Measurements from ENCODE around the gene WDR73.

The WDR73 gene

GRCh38 chr15:84669726-84670125 is 15.6 kb upstream of the WDR73 start:
- Histone ChIP-seq H3K4me3 (ENCODE audit: low read length, poor library complexity, severe bottlenecking) (no peak overlapping the region), H3K27me3 (ENCODE audit: insufficient read depth, low read length, poor library complexity, severe bottlenecking) (no peaks in the 10 kb centered on the region), H3F3A (ENCODE audit: low read depth) (no peaks in the 10 kb centered on the region), H2AFZ (ENCODE audit: low read length) (no peak overlapping the region), H3K4me2 (ENCODE audit: low read depth, low read length, poor library complexity, severe bottlenecking) (no peak overlapping the region), H3K36me3 (ENCODE audit: insufficient read depth, low read length) (peaks cover 50% of the 10 kb centered on the region; the same call in 1 of the 2 replicates), H3K9me3 (ENCODE audit: insufficient read depth, low read depth, low read length) (no peaks in the 10 kb centered on the region), H3K79me2 (ENCODE audit: insufficient read depth, low read length) (no peaks in the 10 kb centered on the region), H3K9me2 (replicated peaks; ENCODE audit: low read depth, low read length) (no peaks in the 10 kb centered on the region), H3K9ac (ENCODE audit: low read depth, low read length, poor library complexity, severe bottlenecking) (no peak overlapping the region), H3K4me1 (ENCODE audit: insufficient read depth, low read length, poor library complexity, severe bottlenecking) (no peaks in the 10 kb centered on the region), H4K20me1 (ENCODE audit: insufficient read depth, low read length, poor library complexity, severe bottlenecking) (no peaks in the 10 kb centered on the region)
- TF ChIP-seq CTCF (conservative IDR thresholded peaks at IDR 0.05; ENCODE audit: low read length) (no peak), EZH2phosphoT487 (IDR thresholded peaks at IDR 0.05; ENCODE audit: borderline replicate concordance) (no peak)

- no peaks in the 10 kb centered on the region for H3K4me1 ChIP-seq (ENCODE audit: insufficient read depth, low read length, poor library complexity, severe bottlenecking)
- H4K20me1 ChIP-seq (ENCODE audit: insufficient read depth, low read length, poor library complexity, severe bottlenecking) = no peaks in the 10 kb centered on the region
- H3F3A ChIP-seq (ENCODE audit: low read depth) = no peaks in the 10 kb centered on the region
- no peaks in the 10 kb centered on the region for H3K27me3 ChIP-seq (ENCODE audit: insufficient read depth, low read length, poor library complexity, severe bottlenecking)
- no peaks in the 10 kb centered on the region for H3K9me2 ChIP-seq (replicated peaks; ENCODE audit: low read depth, low read length)
- H3K9me3 ChIP-seq (ENCODE audit: insufficient read depth, low read depth, low read length) = no peaks in the 10 kb centered on the region
- no peaks in the 10 kb centered on the region for H3K79me2 ChIP-seq (ENCODE audit: insufficient read depth, low read length)
- H3K9ac ChIP-seq (ENCODE audit: low read depth, low read length, poor library complexity, severe bottlenecking) = no peak overlapping the region
- no peak overlapping the region for H3K4me3 ChIP-seq (ENCODE audit: low read length, poor library complexity, severe bottlenecking)
- TF ChIP-seq CTCF (conservative IDR thresholded peaks at IDR 0.05; ENCODE audit: low read length) (no peak), EZH2phosphoT487 (IDR thresholded peaks at IDR 0.05; ENCODE audit: borderline replicate concordance) (no peak)
- no peak overlapping the region for H3K4me2 ChIP-seq (ENCODE audit: low read depth, low read length, poor library complexity, severe bottlenecking)
- peaks cover 44% of the 10 kb centered on the region; the same call in 1 of the 2 replicates for H3K36me3 ChIP-seq (ENCODE audit: insufficient read depth, low read length)
- no peak overlapping the region for H2AFZ ChIP-seq (ENCODE audit: low read length)
Measured at GRCh38 chr15:84668221-84668982, 14.3 kb upstream of the WDR73 start.

GRCh38 chr15:84666373-84666772 is 12.3 kb upstream of the WDR73 start:
- no peaks in the 10 kb centered on the region for H3K9me2 ChIP-seq (replicated peaks; ENCODE audit: low read depth, low read length)
- H3K27me3 ChIP-seq (ENCODE audit: insufficient read depth, low read length, poor library complexity, severe bottlenecking) = no peaks in the 10 kb centered on the region
- H3K4me2 ChIP-seq (ENCODE audit: low read depth, low read length, poor library complexity, severe bottlenecking) = no peak overlapping the region
- peaks cover 44% of the 10 kb centered on the region; the same call in 1 of the 2 replicates for H3K36me3 ChIP-seq (ENCODE audit: insufficient read depth, low read length)
- no peak overlapping the region for H3K4me3 ChIP-seq (ENCODE audit: low read length, poor library complexity, severe bottlenecking)
- H3K4me1 ChIP-seq (ENCODE audit: insufficient read depth, low read length, poor library complexity, severe bottlenecking) = no peaks in the 10 kb centered on the region
- H2AFZ ChIP-seq (ENCODE audit: low read length) = no peak overlapping the region
- no peak for TF ChIP-seq EZH2phosphoT487 (IDR thresholded peaks at IDR 0.05; ENCODE audit: borderline replicate concordance)
- no peak for TF ChIP-seq CTCF (conservative IDR thresholded peaks at IDR 0.05; ENCODE audit: low read length)
- H3K9me3 ChIP-seq (ENCODE audit: insufficient read depth, low read depth, low read length) = no peaks in the 10 kb centered on the region
- H3K9ac ChIP-seq (ENCODE audit: low read depth, low read length, poor library complexity, severe bottlenecking) = no peak overlapping the region
- H3K79me2 ChIP-seq (ENCODE audit: insufficient read depth, low read length) = no peaks in the 10 kb centered on the region
- H3F3A ChIP-seq (ENCODE audit: low read depth) = no peaks in the 10 kb centered on the region
- H4K20me1 ChIP-seq (ENCODE audit: insufficient read depth, low read length, poor library complexity, severe bottlenecking) = no peaks in the 10 kb centered on the region

Measured in Loucy (cell line).